Measurements from ENCODE around the gene TPK1.
"Not testable (repeated sequence)": the region's sequence is repeated elsewhere in the genome, so short reads cannot be mapped to it uniquely, and the experiment has no call there.

Gene TPK1

GRCh38 chr7:144777005-144777839 is 58.6 kb downstream of the TPK1 start:
- DNase-seq (ENCODE audit: low read depth) = no peak

- DNase-seq (ENCODE audit: low read depth) = no peak
Observed at GRCh38 chr7:144776447-144776846, 59.4 kb downstream of the TPK1 start.

GRCh38 chr7:144775749-144776148 is 60.1 kb downstream of the TPK1 start:
- DNase-seq (ENCODE audit: low read depth) = no peak

- no peak for DNase-seq (ENCODE audit: low read depth)
Observed at GRCh38 chr7:144771927-144772326, 63.9 kb downstream of the TPK1 start.

GRCh38 chr7:144771174-144771573 is 64.7 kb downstream of the TPK1 start:
- DNase-seq (ENCODE audit: low read depth) = no peak

GRCh38 chr7:144769352-144769751 is 66.5 kb downstream of the TPK1 start:
- no peak for DNase-seq (ENCODE audit: low read depth)

- no peak for DNase-seq (ENCODE audit: low read depth)
Observed at GRCh38 chr7:144768633-144769032, 67.2 kb downstream of the TPK1 start.

- no peak for DNase-seq (ENCODE audit: low read depth)
Observed at GRCh38 chr7:144763291-144763690, 72.6 kb downstream of the TPK1 start.

GRCh38 chr7:144762853-144763252 is 73.0 kb downstream of the TPK1 start:
- DNase-seq (ENCODE audit: low read depth) = no peak

- DNase-seq (ENCODE audit: low read depth) = no peak
Observed at GRCh38 chr7:144761493-144761892, 74.4 kb downstream of the TPK1 start.

GRCh38 chr7:144759653-144760052 is 76.2 kb downstream of the TPK1 start:
- no peak for DNase-seq (ENCODE audit: low read depth)

GRCh38 chr7:144747936-144748335 is 87.9 kb downstream of the TPK1 start:
- DNase-seq (ENCODE audit: low read depth) = no peak

- no peak for DNase-seq (ENCODE audit: low read depth)
Observed at GRCh38 chr7:144738708-144739314, 97.0 kb downstream of the TPK1 start.

- no peak for DNase-seq (ENCODE audit: low read depth)
Observed at GRCh38 chr7:144738146-144738545, 97.7 kb downstream of the TPK1 start.

GRCh38 chr7:144736880-144737493 is 98.9 kb downstream of the TPK1 start:
- no peak for DNase-seq (ENCODE audit: low read depth)

GRCh38 chr7:144735505-144736276 is 100.2 kb downstream of the TPK1 start:
- no peak for DNase-seq (ENCODE audit: low read depth)

- DNase-seq (ENCODE audit: low read depth) = no peak
Observed at GRCh38 chr7:144731661-144732351, 104.0 kb downstream of the TPK1 start.

- no peak for DNase-seq (ENCODE audit: low read depth)
Observed at GRCh38 chr7:144730224-144730623, 105.6 kb downstream of the TPK1 start.

- DNase-seq (ENCODE audit: low read depth) = no peak
Observed at GRCh38 chr7:144729226-144729625, 106.6 kb downstream of the TPK1 start.

- DNase-seq (ENCODE audit: low read depth) = no peak
Observed at GRCh38 chr7:144728551-144728950, 107.3 kb downstream of the TPK1 start.

GRCh38 chr7:144726840-144727239 is 109.0 kb downstream of the TPK1 start:
- not testable (repeated sequence) for DNase-seq (ENCODE audit: low read depth)

- no peak for DNase-seq (ENCODE audit: low read depth)
Observed at GRCh38 chr7:144725070-144725469, 110.8 kb downstream of the TPK1 start.

Measured in stimulated activated CD8-positive, alpha-beta memory T cell treated with anti-CD3 and anti-CD28 coated beads, Interleukin-12 subunit alpha, Interleukin-12 subunit beta, amount 100 ng/mL, for 4 hours (primary cell).